Measurements from ENCODE around the gene ANKRD40CL. TPM values are rescaled to one million over a fixed set of nuclear protein-coding genes. Genes with fewer than 3 reads are reported as not detected.

ANKRD40CL gene
- polyA plus RNA-seq (2012; rRNA removed): not detected in 2 replicates
- not detected in 2 replicates for polyA plus RNA-seq (2012; cell fraction: cytosol; rRNA removed)
- polyA plus RNA-seq (2012; cell fraction: nucleus; rRNA removed): not detected in 2 replicates

- no peaks in the 10 kb centered on the region for H3K36me3 ChIP-seq (replicated peaks in 1 of 2; ENCODE audit: control insufficient read depth in 1 of 2, insufficient read depth in 2 of 2, low read length in 1 of 2)
- 83% methylated on average over 9 of the region's 9 CpGs for WGBS (ENCODE audit: low lambda C conversion rate)
- no peaks in the 10 kb centered on the region for H4K20me1 ChIP-seq (ENCODE audit: insufficient read depth)
- no peaks in the 10 kb centered on the region for H3K27me3 ChIP-seq (ENCODE audit: insufficient read depth)
- H3K4me1 ChIP-seq (ENCODE audit: control insufficient read depth in 1 of 2, insufficient read depth in 2 of 2, low read depth in 1 of 2, low read length in 1 of 2): peaks cover 0 to 24% of the 10 kb centered on the region in 2 experiments; a peak in 2 of 4 replicates
- H2AFZ ChIP-seq (ENCODE audit: low read depth): no peak within 1 kb of the TSS
- H3K4me3 ChIP-seq (ENCODE audit: low read depth in 2 of 2, low read length in 1 of 2): no peak within 1 kb of the TSS
- no peaks in the 10 kb centered on the region for H3K9me2 ChIP-seq
- DNase-seq: no peak
- H3K79me2 ChIP-seq (ENCODE audit: insufficient read depth): no peaks in the 10 kb centered on the region
- TF ChIP-seq SMC3 (IDR thresholded peaks at IDR 0.05; ENCODE audit: low read depth, low read length) (no peak), JUND (IDR thresholded peaks at IDR 0.05) (no peak), RFX5 (IDR thresholded peaks at IDR 0.05; ENCODE audit: low read length) (no peak), EZH2phosphoT487 (IDR thresholded peaks at IDR 0.05; ENCODE audit: borderline replicate concordance, low read depth) (no peak), USF2 (IDR thresholded peaks at IDR 0.05; ENCODE audit: borderline replicate concordance, low read depth, low read length) (no peak), GABPA (IDR thresholded peaks at IDR 0.05; ENCODE audit: low read depth) (no peak), MXI1 (IDR thresholded peaks at IDR 0.05; ENCODE audit: low read depth, low read length) (no peak), IRF3 (IDR thresholded peaks at IDR 0.05; ENCODE audit: low read depth, low read length) (no peak), YY1 (IDR thresholded peaks at IDR 0.05; ENCODE audit: low read depth) (no peak), NRF1 (IDR thresholded peaks at IDR 0.05; ENCODE audit: low read depth, low read length) (no peak), FOSL2 (IDR thresholded peaks at IDR 0.05; ENCODE audit: borderline replicate concordance, low read depth) (no peak), NFIC (IDR thresholded peaks at IDR 0.05; ENCODE audit: borderline replicate concordance) (no peak), TAF1 (IDR thresholded peaks at IDR 0.05; ENCODE audit: borderline replicate concordance, low read depth, low read length) (no peak), CHD2 (IDR thresholded peaks at IDR 0.05; ENCODE audit: low read length, partially characterized antibody) (no peak), REST (IDR thresholded peaks at IDR 0.05; ENCODE audit: low read depth, low read length) (no peak), ZBTB33 (IDR thresholded peaks at IDR 0.05; ENCODE audit: borderline replicate concordance, low read depth) (no peak), MEF2A (IDR thresholded peaks at IDR 0.05; ENCODE audit: borderline replicate concordance, low read depth) (no peak), TCF12 (IDR thresholded peaks at IDR 0.05) (no peak), RXRA (IDR thresholded peaks at IDR 0.05; ENCODE audit: borderline replicate concordance, low read depth) (no peak)
- ChIA-PET POLR2A (no interaction called here), CTCF (interaction anchor here (1.0 to 8.7 kb wide), 6 partner anchors 9 to 190 kb away, joined by 3 to 95 read pairs (median 6); no protein-coding TSS in a partner anchor)
- H3K9ac ChIP-seq: no peak within 1 kb of the TSS
- no peaks in the 10 kb centered on the region for H3K9me3 ChIP-seq
- no peaks in the 10 kb centered on the region for H3F3A ChIP-seq (replicated peaks; ENCODE audit: insufficient read depth)
- no peak within 1 kb of the TSS for H3K4me2 ChIP-seq
- H3K27ac ChIP-seq (ENCODE audit: low read depth in 2 of 2, low read length in 1 of 2): no peak within 1 kb of the TSS
These were observed at the start of gene ANKRD40CL for GRCh38 chr17:50767446-50767845. ANKRD40CL (minus strand) TSS chr17:50767518; CDS start chr17:50766913, 605 bp downstream.
